OCI-LY7 (cell line): ENCODE results near the gene SMPDL3B.

Experiments used
- CTCF ChIP-seq: fragments of 200-600 bp; sonication (generic); conservative IDR thresholded peaks from 2 replicates; pipeline ENCODE4 v1.5.1; 2014; ENCODE audit warnings: mild to moderate bottlenecking, antibody characterized with exemption, low read length, moderate library complexity, mixed read lengths
- EZH2phosphoT487 ChIP-seq: fragments of 200-600 bp; sonication (generic); IDR thresholded peaks from 2 replicates; pipeline ENCODE4 v1.6.1; 2018; ENCODE audit warnings: low read depth, borderline replicate concordance, mild to moderate bottlenecking, mixed run types, antibody characterized with exemption, low read length, moderate library complexity, mixed read lengths

GRCh38 chr1:27922272-27922671 is 12.5 kb upstream of the SMPDL3B start:
- TF ChIP-seq CTCF: no peak
- TF ChIP-seq EZH2phosphoT487: no peak
